HG02973 (cell line): ENCODE data around the gene SNX30.

Experiments
- ATAC-seq: cut with Tn5 transposase; IDR thresholded peaks from one replicate; pipeline ENCODE4 v1.9.1; 2021; ENCODE audit warnings: moderate library complexity; ENCODE audit not compliant: unreplicated experiment

Gene SNX30

DNA sequence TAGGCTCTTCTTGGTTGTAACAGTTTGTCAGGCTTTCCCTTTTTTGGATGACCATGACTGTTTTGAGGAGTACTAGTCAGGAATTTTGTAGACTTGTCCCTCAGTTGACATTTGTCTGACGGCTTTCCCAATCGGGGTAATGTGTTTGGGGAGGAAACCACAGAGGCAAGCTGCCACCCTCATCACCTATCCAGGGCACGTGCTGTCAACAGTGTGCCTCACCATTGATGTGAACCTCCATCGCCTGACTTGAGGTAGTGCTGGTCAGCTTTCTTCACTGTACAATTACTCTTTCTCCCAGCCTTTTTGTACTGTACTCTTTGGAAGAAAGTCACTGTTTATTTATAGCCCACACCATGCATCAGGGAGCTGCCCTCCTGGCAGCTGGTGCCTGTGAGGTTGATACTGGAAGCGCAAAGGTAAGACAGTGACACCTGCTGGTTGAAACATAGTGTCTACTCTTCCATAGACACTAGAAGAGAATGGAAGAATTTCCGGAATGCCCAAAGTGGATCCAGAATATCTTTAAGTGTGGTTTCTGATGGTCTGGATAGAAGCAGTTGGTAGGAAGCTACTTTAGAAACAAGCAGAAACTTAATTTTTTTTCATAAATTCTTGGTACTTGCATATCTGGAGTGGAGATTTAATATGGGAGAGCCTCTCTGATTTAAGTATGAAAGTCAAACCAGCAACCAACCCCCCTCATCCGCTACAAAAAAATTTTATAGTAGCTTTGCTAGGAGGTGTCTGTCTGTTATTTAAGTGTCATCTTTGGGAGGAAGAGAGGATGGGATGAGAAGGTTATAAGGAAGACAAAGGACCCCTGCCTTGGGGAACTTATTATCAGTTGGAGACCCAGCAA, 69.3 kb downstream of the SNX30 start:
- ATAC-seq, result no peak

GRCh38 chr9:112820881-112821280, 70.3 kb downstream of the SNX30 start:
- ATAC-seq, result no peak

GRCh38 chr9:112822618-112823017, 72.1 kb downstream of the SNX30 start:
- no peak for ATAC-seq

DNA sequence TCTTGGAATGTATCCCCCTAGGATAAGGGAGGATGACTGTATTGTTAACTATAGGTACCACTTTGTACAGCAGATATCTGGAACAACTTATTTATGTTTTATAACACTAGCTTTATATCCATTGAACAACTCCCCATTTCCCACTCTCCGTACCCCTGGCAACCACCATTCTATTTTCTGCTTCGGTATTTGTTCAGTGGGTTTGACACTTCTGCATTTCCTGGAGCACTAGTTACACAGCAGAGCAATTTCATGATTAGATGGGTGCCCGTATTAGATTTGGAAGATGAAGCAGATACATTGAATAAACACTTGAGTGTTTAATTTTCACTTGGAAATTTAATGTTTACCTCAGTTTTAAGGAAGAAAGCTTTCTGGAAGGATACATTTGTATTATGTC, 72.7 kb downstream of the SNX30 start:
- ATAC-seq, result no peak

DNA sequence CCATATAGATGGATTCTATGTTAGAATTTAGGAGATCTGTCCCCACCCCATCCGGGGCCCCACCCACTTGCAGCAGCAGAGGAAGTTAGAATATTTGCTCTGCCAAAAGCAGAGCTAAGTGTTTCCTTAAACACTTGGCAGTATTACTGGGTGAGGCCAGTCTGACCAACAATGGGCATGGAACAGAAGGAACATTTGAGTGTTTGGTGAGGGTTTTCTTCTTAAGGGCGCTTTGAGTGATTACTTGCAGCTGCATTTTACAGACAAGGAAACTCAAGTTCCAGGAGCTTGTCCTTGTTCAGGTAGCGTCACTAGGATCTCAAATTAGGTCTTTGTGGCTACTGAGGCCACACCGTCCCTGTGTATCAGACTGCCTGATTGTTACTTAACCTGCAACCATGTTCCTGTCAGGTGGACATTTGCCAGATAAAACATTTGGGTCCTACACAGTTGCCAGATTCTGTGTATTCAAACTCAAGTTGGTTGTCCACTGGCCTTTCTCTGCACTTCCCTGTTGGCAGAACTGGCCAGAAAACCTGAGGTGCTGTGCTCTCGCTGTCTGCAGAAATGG, 80.8 kb downstream of the SNX30 start:
- ATAC-seq, result no peak

- ATAC-seq, result no peak
These were observed 81.4 kb downstream of the SNX30 start for GRCh38 chr9:112831969-112832368.

GRCh38 chr9:112833081-112833480, 82.5 kb downstream of the SNX30 start:
- no peak for ATAC-seq

GRCh38 chr9:112836394-112836793, 85.8 kb downstream of the SNX30 start:
- ATAC-seq, result no peak

DNA sequence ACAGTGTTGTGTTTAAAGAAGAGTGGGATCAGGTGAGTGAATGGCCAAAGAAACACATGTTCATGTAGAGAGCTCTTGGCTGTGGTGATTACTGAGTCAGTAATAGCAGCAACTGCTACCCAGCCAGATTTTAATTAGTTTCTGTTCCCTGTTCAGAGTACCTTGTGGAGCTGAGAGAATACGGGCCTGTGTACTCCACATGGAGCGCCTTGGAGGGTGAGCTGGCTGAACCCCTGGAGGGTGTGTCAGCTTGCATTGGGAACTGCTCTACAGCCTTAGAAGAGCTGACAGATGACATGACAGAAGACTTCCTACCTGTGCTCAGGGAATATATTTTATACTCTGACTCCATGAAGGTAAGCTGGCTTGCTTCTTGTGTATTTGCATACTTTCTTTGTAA, 87.8 kb downstream of the SNX30 start:
- ATAC-seq, result no peak

DNA sequence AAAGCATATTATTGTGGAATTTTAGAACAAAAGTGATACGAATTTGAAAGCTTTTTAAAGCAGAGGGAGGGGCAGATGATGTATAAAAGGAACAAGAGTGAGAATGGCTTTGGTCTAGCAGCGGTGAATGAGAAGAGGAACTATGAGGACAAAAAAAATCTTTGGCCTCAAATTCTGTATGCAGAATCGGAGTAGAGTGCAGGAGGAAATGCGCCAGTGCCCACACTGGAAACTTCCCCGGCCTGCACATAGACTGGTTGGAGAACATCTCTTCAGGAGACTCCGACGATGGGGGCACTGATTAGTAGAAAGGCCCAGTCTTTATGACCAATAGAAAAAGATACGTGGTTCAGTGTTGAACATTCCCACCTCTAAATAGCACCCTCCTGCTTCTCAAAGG, 88.8 kb downstream of the SNX30 start:
- no peak for ATAC-seq

GRCh38 chr9:112841261-112841660, 90.7 kb downstream of the SNX30 start:
- no peak for ATAC-seq

- ATAC-seq, result no peak
These were observed 92.0 kb downstream of the SNX30 start for GRCh38 chr9:112842555-112842954.

DNA sequence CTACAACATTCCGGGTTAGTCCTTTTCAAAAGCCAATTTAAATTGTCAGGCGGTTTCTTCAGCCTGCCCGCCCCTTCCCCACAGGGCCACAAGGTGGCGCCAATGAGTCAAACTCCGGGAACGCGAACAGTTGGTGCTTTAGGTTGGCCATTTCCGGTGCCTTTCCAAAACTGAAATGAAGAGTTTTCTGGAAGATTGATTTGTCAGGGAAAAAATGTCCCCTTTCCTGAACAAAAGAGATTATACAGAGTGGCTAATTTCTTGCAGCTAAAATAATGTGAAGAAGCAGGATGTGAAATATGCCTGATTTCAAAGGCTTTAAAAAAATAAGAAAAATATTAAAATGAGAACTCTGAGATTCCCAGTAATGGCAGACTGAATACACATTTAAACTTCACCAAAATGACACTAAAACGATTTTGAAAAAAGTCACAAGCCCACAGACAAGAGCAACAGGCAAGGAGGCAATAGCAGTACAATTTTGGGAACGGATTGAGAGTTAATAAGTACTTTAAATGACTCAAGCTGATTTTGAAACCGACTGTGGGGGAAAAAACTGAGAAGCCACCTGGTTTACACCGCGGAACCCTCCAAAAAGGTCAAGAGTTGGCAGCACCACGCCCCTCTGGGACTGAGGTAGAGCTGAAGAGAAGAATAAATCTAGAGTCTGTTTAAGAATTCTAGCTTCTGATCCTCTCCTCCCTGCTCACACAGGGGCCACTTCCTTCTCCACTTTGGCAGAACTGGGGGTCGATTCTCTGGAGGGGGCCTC, 94.4 kb downstream of the SNX30 start:
- peak; percentile 85 for ATAC-seq

- no peak for ATAC-seq
These were observed 96.2 kb downstream of the SNX30 start for GRCh38 chr9:112846528-112847488.

- no peak for ATAC-seq
These were observed 98.0 kb downstream of the SNX30 start for GRCh38 chr9:112848316-112849151.

- ATAC-seq, result no peak
These were observed 98.9 kb downstream of the SNX30 start for GRCh38 chr9:112849363-112849922.

GRCh38 chr9:112850840-112851239, 100.3 kb downstream of the SNX30 start:
- no peak for ATAC-seq

- no peak for ATAC-seq
These were observed 102.4 kb downstream of the SNX30 start for GRCh38 chr9:112852741-112853504.
